HepG2 (cell line): ENCODE results near the gene WWC1. TPM values are rescaled to one million over a fixed set of nuclear protein-coding genes. Genes with fewer than 3 reads are reported as not detected.

ENCODE experiments used
- AHDC1 ChIP-seq: sonication (generic); formaldehyde crosslinking; IDR thresholded peaks from 2 replicates; pipeline ENCODE4 v1.5.1; 2020; ENCODE audit warnings: mild to moderate bottlenecking, missing genetic modification reagents, borderline replicate concordance
- BRD4 ChIP-seq: sonication (generic); formaldehyde crosslinking; IDR thresholded peaks from 2 replicates; pipeline ENCODE4 v1.4.0; 2020; ENCODE audit warnings: missing genetic modification reagents
- CCDC6 ChIP-seq: sonication (generic); formaldehyde crosslinking; IDR thresholded peaks from 2 replicates; pipeline ENCODE4 v1.8.1; 2022; ENCODE audit warnings: mild to moderate bottlenecking, missing genetic modification reagents, moderate library complexity
- FOXK2 ChIP-seq: fragments of 450-650 bp; IDR thresholded peaks from 2 replicates; pipeline ENCODE4 v1.6.1; 2016
- HOXA9 ChIP-seq: sonication (generic); formaldehyde crosslinking; IDR thresholded peaks from 2 replicates; pipeline ENCODE4 v1.8.1; 2022; ENCODE audit warnings: missing genetic modification reagents, mild to moderate bottlenecking, moderate library complexity, borderline replicate concordance
- NKX3-1 ChIP-seq: sonication (generic); formaldehyde crosslinking; IDR thresholded peaks from 2 replicates; pipeline ENCODE4 v1.5.0; 2020; ENCODE audit warnings: missing genetic modification reagents
- RFX1 ChIP-seq: fragments of 450-650 bp; IDR thresholded peaks from 2 replicates; pipeline ENCODE4 v1.6.1; 2017
- SRSF9 ChIP-seq: fragments of 200-400 bp; formaldehyde crosslinking; IDR thresholded peaks from 2 replicates; pipeline ENCODE4 v1.6.1; 2018; ENCODE audit warnings: borderline replicate concordance, mild to moderate bottlenecking, low read depth, low read length; ENCODE audit not compliant: insufficient read depth, poor library complexity, severe bottlenecking
- WIZ ChIP-seq: sonication (generic); formaldehyde crosslinking; IDR thresholded peaks from 2 replicates; pipeline ENCODE4 v1.5.1; 2020; ENCODE audit warnings: mild to moderate bottlenecking, missing genetic modification reagents
- ZBTB20 ChIP-seq: sonication (generic); formaldehyde crosslinking; IDR thresholded peaks from 2 replicates; pipeline ENCODE4 v1.8.1; 2023; ENCODE audit warnings: missing genetic modification reagents, low read depth, mild to moderate bottlenecking, borderline replicate concordance
- ZNF205 ChIP-seq: IDR thresholded peaks from 2 replicates; pipeline ENCODE4 v1.6.1; 2018; ENCODE audit warnings: missing biosample characterization, missing genetic modification reagents
- ZNF296 ChIP-seq: sonication (generic); formaldehyde crosslinking; conservative IDR thresholded peaks from 2 replicates; pipeline ENCODE4 v1.5.0; 2020; ENCODE audit warnings: mild to moderate bottlenecking, missing genetic modification reagents
- ZNF3 ChIP-seq: IDR thresholded peaks from 2 replicates; pipeline ENCODE4 v1.7.0; 2017; ENCODE audit warnings: inconsistent platforms
- ZNF646 ChIP-seq: sonication (generic); formaldehyde crosslinking; IDR thresholded peaks from 2 replicates; pipeline ENCODE4 v1.9.0; 2021; ENCODE audit warnings: mild to moderate bottlenecking, missing genetic modification reagents
- ZNF652 ChIP-seq: IDR thresholded peaks from 2 replicates; pipeline ENCODE4 v1.6.1; 2016; ENCODE audit warnings: low read depth, borderline replicate concordance
- polyA plus RNA-seq, 8 experiments: library from polyadenylated mRNA; depleted of rRNA in 3 of 8; stranded (reverse) in 7 of 8; unstranded in 1 of 8; fragments of >200 nt; fragmentation: Illumina TruSeq in 4 of 8; extraction: Trizol in 4 of 8; gene quantifications; 2 replicates each; pipeline versions ENCODE4 v1.2.1 to v1.2.3, GENCODE V29; 2011 to 2016; ENCODE audit warnings: low read depth in 4 of 8, missing spikeins in 1 of 8, mixed read lengths in 1 of 8; ENCODE audit not compliant: insufficient read depth in 1 of 8
- total RNA-seq, 5 experiments: library from RNA; depleted of rRNA; stranded (reverse); fragments of >200 nt; fragmentation: Illumina TruSeq; extraction: Trizol; gene quantifications; 2 replicates each; pipeline ENCODE4 v1.2.3, GENCODE V29; 2016; ENCODE audit warnings: low read depth in 1 of 5
- TF ChIP-seq, protein P1 (sequence below): sonication (generic); formaldehyde crosslinking; IDR thresholded peaks from 2 replicates; pipeline ENCODE4 v1.4.0; 2020; ENCODE audit warnings: mild to moderate bottlenecking, missing genetic modification reagents

Gene WWC1
- total and polyA plus RNA-seq, 2 of the 13 experiments (the other 11 are each of a cell fraction or from before 2014, with no cell fraction given): 8.3 to 17.9 TPM

GRCh38 chr5:168308976-168309598 is 17.6 kb downstream of the WWC1 start (continued):
- TF ChIP-seq RFX1 (no peak), ZNF205 (CRISPR knock-in tag) (0 out of 2 replicates have a peak, but pooled peaks have one; percentile 30), FOXK2 (no peak), SRSF9 (no peak), CCDC6 (CRISPR knock-in tag) (no peak), NKX3-1 (CRISPR knock-in tag) (no peak), ZNF646 (no peak), AHDC1 (peak; percentile 22; the same call in 1 of the 2 replicates), ZNF296 (CRISPR knock-in tag) (no peak), HOXA9 (CRISPR knock-in tag) (no peak), BRD4 (CRISPR knock-in tag) (no peak), ZNF652 (CRISPR knock-in tag) (no peak), ZNF3 (CRISPR knock-in tag) (no peak), WIZ (no peak), ZBTB20 (CRISPR knock-in tag) (no peak)
- TF ChIP-seq, protein P1, sequence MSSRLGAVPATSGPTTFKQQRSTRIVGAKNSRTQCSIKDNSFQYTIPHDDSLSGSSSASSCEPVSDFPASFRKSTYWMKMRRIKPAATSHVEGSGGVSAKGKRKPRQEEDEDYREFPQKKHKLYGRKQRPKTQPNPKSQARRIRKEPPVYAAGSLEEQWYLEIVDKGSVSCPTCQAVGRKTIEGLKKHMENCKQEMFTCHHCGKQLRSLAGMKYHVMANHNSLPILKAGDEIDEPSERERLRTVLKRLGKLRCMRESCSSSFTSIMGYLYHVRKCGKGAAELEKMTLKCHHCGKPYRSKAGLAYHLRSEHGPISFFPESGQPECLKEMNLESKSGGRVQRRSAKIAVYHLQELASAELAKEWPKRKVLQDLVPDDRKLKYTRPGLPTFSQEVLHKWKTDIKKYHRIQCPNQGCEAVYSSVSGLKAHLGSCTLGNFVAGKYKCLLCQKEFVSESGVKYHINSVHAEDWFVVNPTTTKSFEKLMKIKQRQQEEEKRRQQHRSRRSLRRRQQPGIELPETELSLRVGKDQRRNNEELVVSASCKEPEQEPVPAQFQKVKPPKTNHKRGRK (CRISPR knock-in tag): no peak
